ENCODE data around the gene NPC1L1.

DNA sequence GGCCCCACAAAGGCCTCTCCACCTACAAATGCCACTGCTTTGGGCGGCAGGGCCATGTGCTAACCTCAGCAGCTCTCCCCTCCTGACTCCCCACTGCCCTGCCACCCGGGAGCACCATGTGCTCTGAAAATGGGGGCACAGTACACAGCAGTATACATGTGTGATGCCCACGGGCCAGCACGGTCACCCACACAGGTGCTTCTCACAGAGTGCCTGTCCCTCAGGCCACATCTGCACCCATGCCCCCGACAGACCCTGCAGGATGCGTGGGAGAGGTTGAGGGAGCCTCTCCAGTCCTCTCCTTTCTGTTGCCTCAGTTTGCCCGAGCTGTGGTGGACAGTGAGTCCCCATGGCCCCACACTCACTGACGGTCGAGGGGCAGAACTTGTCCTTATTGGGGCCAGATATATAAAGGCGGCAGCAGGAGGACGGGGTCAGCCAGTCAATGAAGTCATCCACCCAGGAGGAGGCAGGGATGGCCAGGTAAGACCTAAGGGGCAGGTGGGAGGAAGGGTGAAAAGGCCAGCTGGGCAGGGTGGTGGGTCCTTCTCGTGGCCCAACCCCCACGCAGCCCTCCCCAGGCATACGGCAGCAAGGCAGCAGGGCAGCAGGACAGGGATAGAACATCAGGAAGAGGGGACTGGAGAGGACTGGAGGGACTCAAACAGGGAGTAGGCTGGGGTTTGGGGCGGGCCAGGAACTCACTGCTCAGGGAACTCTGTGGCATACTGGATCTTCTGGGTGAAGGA lies 19.6 kb downstream of the NPC1L1 start:
- no peak for TF ChIP-seq SUZ12 (IDR thresholded peaks at IDR 0.05; ENCODE audit: extremely low read depth, insufficient read depth, insufficient read length)
- no peak for TF ChIP-seq YY1 (IDR thresholded peaks at IDR 0.05; ENCODE audit: insufficient read depth, insufficient read length)
